HepG2 (cell line): ENCODE measurements around the gene AEBP1. TPM values are rescaled to one million over a fixed set of nuclear protein-coding genes. Genes with fewer than 3 reads are reported as not detected.

Experiments
- GATA4 ChIP-seq: sonication (generic); IDR thresholded peaks from 2 replicates; pipeline ENCODE4 v1.6.1; 2016; ENCODE audit warnings: antibody characterized with exemption, low read depth, borderline replicate concordance
- NFYC ChIP-seq: IDR thresholded peaks from 2 replicates; pipeline ENCODE4 v1.6.1; 2016; ENCODE audit warnings: missing genetic modification reagents, missing compliant biosample characterization
- ZNF224 ChIP-seq: sonication (generic); formaldehyde crosslinking; IDR thresholded peaks from 2 replicates; pipeline ENCODE4 v1.5.0; 2020; ENCODE audit warnings: mild to moderate bottlenecking, missing genetic modification reagents
- ZNF557 ChIP-seq: sonication (generic); formaldehyde crosslinking; IDR thresholded peaks from 2 replicates; pipeline ENCODE4 v1.4.0; 2020; ENCODE audit warnings: missing genetic modification reagents
- polyA plus RNA-seq, 8 experiments: library from polyadenylated mRNA; depleted of rRNA in 3 of 8; stranded (reverse) in 7 of 8; unstranded in 1 of 8; fragments of >200 nt; fragmentation: Illumina TruSeq in 4 of 8; extraction: Trizol in 4 of 8; gene quantifications; 2 replicates each; pipeline versions ENCODE4 v1.2.1 to v1.2.3, GENCODE V29; 2011 to 2016; ENCODE audit warnings: low read depth in 4 of 8, missing spikeins in 1 of 8, mixed read lengths in 1 of 8; ENCODE audit not compliant: insufficient read depth in 1 of 8
- total RNA-seq, 5 experiments: library from RNA; depleted of rRNA; stranded (reverse); fragments of >200 nt; fragmentation: Illumina TruSeq; extraction: Trizol; gene quantifications; 2 replicates each; pipeline ENCODE4 v1.2.3, GENCODE V29; 2016; ENCODE audit warnings: low read depth in 1 of 5
- TF ChIP-seq, protein P1 (sequence below): sonication (generic); formaldehyde crosslinking; IDR thresholded peaks from 2 replicates; pipeline ENCODE4 v1.4.0; 2020; ENCODE audit warnings: mild to moderate bottlenecking, missing genetic modification reagents
- TF ChIP-seq, protein P2 (sequence below): IDR thresholded peaks from 2 replicates; pipeline ENCODE4 v1.6.1; 2016; ENCODE audit warnings: low read depth
- TF ChIP-seq, protein P3 (sequence below), 2 experiments: fragments of 450-650 bp in 1 of 2; sonication (generic) in 1 of 2; formaldehyde crosslinking in 1 of 2; IDR thresholded peaks; 2 replicates each; pipeline versions ENCODE4 v1.6.1 to v1.8.0; 2016 to 2022; ENCODE audit warnings: antibody characterized with exemption in 1 of 2, mild to moderate bottlenecking in 1 of 2, missing genetic modification reagents in 1 of 2
- TF ChIP-seq, protein P4 (sequence below), 2 experiments: sonication (generic) in 1 of 2; formaldehyde crosslinking in 1 of 2; IDR thresholded peaks; 2 replicates each; pipeline versions ENCODE4 v1.6.1 to v1.9.0; 2014 to 2022; ENCODE audit warnings: antibody characterized with exemption in 1 of 2, borderline replicate concordance in 1 of 2, inconsistent platforms in 1 of 2, low read depth in 1 of 2, missing genetic modification reagents in 1 of 2

AEBP1 gene
- total and polyA plus RNA-seq, 2 of the 13 experiments (the other 11 are each of a cell fraction or from before 2014, with no cell fraction given), result 0.22 to 0.55 TPM

DNA sequence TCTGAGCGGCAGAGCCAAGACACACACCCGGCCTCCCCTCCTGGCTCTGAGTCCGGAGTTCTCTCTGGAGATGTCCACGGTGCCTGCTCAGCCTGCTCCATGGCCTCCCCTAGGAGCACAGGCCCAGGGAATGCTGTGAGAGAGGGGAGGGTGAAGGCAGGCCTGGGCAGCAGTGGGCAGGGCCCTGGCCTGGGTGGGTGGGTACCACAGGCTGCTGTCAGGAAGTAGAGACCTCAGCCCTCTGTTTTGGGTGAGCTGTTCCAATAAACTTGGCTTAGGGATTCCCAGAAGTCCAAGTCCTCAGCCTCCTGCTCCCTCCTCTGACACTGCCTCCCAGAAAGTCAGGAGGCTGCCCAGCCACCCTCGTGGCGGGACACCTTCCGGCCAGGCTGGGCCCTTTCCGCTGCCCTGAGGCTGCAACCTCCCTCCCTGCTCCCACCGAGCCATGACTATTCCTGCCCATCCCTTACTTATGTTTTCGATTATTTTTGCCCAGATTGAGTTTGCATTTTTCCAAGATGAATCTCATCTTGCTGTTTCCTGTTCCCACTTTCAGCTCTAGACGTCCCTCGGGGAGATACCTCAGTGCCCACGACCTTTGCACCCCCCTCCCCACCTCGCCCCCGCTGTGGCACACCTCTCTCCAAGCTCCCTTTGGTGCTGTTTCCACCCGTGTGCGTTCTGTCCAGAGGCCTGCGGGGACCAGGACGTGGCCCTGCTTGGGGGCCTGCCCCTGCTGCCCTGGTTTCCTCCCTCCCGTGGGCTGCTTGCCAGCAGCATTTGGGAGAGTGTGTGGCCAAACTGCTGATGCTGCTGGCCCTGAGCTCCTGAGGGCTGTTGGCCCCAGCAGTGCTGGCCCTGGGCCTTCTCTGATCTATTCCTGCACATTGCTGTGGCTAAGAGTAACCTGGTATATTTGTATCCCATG is 16.0 kb upstream of the AEBP1 start (continued):
- TF ChIP-seq NFYC (CRISPR knock-in tag) (no peak), GATA4 (no peak), ZNF224 (CRISPR knock-in tag) (no peak), ZNF557 (no peak)
- TF ChIP-seq, protein P1, sequence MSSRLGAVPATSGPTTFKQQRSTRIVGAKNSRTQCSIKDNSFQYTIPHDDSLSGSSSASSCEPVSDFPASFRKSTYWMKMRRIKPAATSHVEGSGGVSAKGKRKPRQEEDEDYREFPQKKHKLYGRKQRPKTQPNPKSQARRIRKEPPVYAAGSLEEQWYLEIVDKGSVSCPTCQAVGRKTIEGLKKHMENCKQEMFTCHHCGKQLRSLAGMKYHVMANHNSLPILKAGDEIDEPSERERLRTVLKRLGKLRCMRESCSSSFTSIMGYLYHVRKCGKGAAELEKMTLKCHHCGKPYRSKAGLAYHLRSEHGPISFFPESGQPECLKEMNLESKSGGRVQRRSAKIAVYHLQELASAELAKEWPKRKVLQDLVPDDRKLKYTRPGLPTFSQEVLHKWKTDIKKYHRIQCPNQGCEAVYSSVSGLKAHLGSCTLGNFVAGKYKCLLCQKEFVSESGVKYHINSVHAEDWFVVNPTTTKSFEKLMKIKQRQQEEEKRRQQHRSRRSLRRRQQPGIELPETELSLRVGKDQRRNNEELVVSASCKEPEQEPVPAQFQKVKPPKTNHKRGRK (CRISPR knock-in tag), result no peak
- TF ChIP-seq, protein P2, sequence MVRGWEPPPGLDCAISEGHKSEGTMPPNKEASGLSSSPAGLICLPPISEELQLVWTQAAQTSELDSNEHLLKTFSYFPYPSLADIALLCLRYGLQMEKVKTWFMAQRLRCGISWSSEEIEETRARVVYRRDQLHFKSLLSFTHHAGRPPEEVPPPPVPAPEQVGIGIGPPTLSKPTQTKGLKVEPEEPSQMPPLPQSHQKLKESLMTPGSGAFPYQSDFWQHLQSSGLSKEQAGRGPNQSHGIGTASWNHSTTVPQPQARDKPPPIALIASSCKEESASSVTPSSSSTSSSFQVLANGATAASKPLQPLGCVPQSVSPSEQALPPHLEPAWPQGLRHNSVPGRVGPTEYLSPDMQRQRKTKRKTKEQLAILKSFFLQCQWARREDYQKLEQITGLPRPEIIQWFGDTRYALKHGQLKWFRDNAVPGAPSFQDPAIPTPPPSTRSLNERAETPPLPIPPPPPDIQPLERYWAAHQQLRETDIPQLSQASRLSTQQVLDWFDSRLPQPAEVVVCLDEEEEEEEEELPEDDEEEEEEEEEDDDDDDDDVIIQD (CRISPR knock-in tag), result no peak
- TF ChIP-seq, protein P3, sequence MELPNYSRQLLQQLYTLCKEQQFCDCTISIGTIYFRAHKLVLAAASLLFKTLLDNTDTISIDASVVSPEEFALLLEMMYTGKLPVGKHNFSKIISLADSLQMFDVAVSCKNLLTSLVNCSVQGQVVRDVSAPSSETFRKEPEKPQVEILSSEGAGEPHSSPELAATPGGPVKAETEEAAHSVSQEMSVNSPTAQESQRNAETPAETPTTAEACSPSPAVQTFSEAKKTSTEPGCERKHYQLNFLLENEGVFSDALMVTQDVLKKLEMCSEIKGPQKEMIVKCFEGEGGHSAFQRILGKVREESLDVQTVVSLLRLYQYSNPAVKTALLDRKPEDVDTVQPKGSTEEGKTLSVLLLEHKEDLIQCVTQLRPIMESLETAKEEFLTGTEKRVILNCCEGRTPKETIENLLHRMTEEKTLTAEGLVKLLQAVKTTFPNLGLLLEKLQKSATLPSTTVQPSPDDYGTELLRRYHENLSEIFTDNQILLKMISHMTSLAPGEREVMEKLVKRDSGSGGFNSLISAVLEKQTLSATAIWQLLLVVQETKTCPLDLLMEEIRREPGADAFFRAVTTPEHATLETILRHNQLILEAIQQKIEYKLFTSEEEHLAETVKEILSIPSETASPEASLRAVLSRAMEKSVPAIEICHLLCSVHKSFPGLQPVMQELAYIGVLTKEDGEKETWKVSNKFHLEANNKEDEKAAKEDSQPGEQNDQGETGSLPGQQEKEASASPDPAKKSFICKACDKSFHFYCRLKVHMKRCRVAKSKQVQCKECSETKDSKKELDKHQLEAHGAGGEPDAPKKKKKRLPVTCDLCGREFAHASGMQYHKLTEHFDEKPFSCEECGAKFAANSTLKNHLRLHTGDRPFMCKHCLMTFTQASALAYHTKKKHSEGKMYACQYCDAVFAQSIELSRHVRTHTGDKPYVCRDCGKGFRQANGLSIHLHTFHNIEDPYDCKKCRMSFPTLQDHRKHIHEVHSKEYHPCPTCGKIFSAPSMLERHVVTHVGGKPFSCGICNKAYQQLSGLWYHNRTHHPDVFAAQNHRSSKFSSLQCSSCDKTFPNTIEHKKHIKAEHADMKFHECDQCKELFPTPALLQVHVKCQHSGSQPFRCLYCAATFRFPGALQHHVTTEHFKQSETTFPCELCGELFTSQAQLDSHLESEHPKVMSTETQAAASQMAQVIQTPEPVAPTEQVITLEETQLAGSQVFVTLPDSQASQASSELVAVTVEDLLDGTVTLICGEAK (IDR thresholded peaks at IDR 0.05), result no peak
- TF ChIP-seq, protein P3 (CRISPR knock-in tag; IDR thresholded peaks at IDR 0.05), result peak; percentile 17; the same call in 1 of the 2 replicates
- TF ChIP-seq, protein P4, sequence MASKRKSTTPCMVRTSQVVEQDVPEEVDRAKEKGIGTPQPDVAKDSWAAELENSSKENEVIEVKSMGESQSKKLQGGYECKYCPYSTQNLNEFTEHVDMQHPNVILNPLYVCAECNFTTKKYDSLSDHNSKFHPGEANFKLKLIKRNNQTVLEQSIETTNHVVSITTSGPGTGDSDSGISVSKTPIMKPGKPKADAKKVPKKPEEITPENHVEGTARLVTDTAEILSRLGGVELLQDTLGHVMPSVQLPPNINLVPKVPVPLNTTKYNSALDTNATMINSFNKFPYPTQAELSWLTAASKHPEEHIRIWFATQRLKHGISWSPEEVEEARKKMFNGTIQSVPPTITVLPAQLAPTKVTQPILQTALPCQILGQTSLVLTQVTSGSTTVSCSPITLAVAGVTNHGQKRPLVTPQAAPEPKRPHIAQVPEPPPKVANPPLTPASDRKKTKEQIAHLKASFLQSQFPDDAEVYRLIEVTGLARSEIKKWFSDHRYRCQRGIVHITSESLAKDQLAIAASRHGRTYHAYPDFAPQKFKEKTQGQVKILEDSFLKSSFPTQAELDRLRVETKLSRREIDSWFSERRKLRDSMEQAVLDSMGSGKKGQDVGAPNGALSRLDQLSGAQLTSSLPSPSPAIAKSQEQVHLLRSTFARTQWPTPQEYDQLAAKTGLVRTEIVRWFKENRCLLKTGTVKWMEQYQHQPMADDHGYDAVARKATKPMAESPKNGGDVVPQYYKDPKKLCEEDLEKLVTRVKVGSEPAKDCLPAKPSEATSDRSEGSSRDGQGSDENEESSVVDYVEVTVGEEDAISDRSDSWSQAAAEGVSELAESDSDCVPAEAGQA (IDR thresholded peaks at IDR 0.05; ENCODE audit: low read depth), result no peak
- TF ChIP-seq, protein P4 (CRISPR knock-in tag; IDR thresholded peaks at IDR 0.05; ENCODE audit: borderline replicate concordance), result no peak
